K562 (cell line): ENCODE measurements around the gene ANKMY2. TPM values are rescaled to one million over a fixed set of nuclear protein-coding genes. Genes with fewer than 3 reads are reported as not detected.

Source experiments
- ATAC-seq: fragments of 200-7000 bp; cut with Tn5 transposase; 3 replicates; pipeline ENCODE4 v1.9.1; 2020; ENCODE audit warnings: moderate library complexity
- BruUV-seq: library from RNA; stranded (reverse); fragments of 400-500 nt; replicated peaks from 2 replicates; lab custom pipeline; 2021; lab: Mats Ljungman, UMichigan
- CTCF ChIA-PET: fragments of 300-600 bp; formaldehyde crosslinking; extraction: SDS; loops from one replicate; lab custom pipeline; 2021; ENCODE audit warnings: low intra/inter-chr PET ratio; lab: Yijun Ruan, JAX
- POLR2A ChIA-PET: fragments of 300-600, 350-650 bp; sonication (Branson Sonifier 250); formaldehyde crosslinking; extraction: SDS; loops from one replicate; lab custom pipeline; 2021; ENCODE audit warnings: antibody characterized with exemption, inconsistent platforms; lab: Yijun Ruan, JAX
- DNase-seq, 4 experiments: peaks; one replicate each; pipeline versions ENCODE4 v3.0.0 to v3.0.0-alpha.2; 2011 to 2018; ENCODE audit warnings: low spot score in 3 of 4, mixed read lengths in 3 of 4; ENCODE audit errors: extremely low read depth in 1 of 4
- FAIRE-seq: peaks from 2 replicates; lab custom pipeline; 2011; peaks lifted over from hg19 to GRCh38; lab: Jason Lieb, UNC
- H2AFZ ChIP-seq: 2 replicates; pipeline ENCODE4 v1.6.0; 2011; ENCODE audit warnings: low read depth, low read length, control low read depth, inconsistent platforms
- H3K27ac ChIP-seq: fragments of 200-600 bp; 3 replicates; pipeline ENCODE4 v1.8.0; 2011; ENCODE audit warnings: low read depth, mild to moderate bottlenecking, control low read depth, inconsistent platforms, low read length, moderate library complexity, mixed read lengths; ENCODE audit errors: extremely low read depth
- H3K27me3 ChIP-seq, 2 experiments: fragments of 300-600 bp in 1 of 2; 2 replicates in 1 of 2; 3 replicates in 1 of 2; pipeline versions ENCODE4 v1.6.0 to v1.8.0; 2011; ENCODE audit warnings: inconsistent platforms in 2 of 2, low read length in 2 of 2, mild to moderate bottlenecking in 1 of 2, mixed read lengths in 1 of 2, moderate library complexity in 1 of 2; ENCODE audit not compliant: control insufficient read depth in 2 of 2, insufficient read depth in 2 of 2
- H3K36me3 ChIP-seq: fragments of 300-600 bp; 3 replicates; pipeline ENCODE4 v1.8.0; 2011; ENCODE audit warnings: mild to moderate bottlenecking, low read length, inconsistent platforms; ENCODE audit not compliant: control insufficient read depth, insufficient read depth
- H3K4me1 ChIP-seq, 2 experiments: fragments of 200-600 bp in 1 of 2; replicated peaks in 1 of 2; 2 replicates in 1 of 2; 3 replicates in 1 of 2; pipeline versions ENCODE4 v1.5.1 to v1.8.0; 2011; ENCODE audit warnings: inconsistent platforms in 2 of 2, low read length in 2 of 2, mild to moderate bottlenecking in 1 of 2, mixed read lengths in 1 of 2, moderate library complexity in 1 of 2; ENCODE audit not compliant: control insufficient read depth in 2 of 2, insufficient read depth in 2 of 2
- H3K4me2 ChIP-seq: 2 replicates; pipeline ENCODE4 v1.6.1; 2011; ENCODE audit warnings: low read length, control low read depth, inconsistent platforms, mixed read lengths; ENCODE audit not compliant: insufficient read depth
- H3K4me3 ChIP-seq: fragments of 200-600 bp; sonication (generic), shearing (Covaris generic); 2 replicates; pipeline ENCODE4 v1.5.1; 2016; ENCODE audit warnings: control low read depth, inconsistent platforms
- H3K79me2 ChIP-seq: fragments of 200-600 bp; 3 replicates; pipeline ENCODE4 v1.8.0; 2011; ENCODE audit warnings: low read length, inconsistent platforms; ENCODE audit not compliant: control insufficient read depth, insufficient read depth
- H3K9ac ChIP-seq, 2 experiments: 2 replicates each; pipeline versions ENCODE4 v1.6.0 to v1.6.1; 2011; ENCODE audit warnings: low read depth in 2 of 2, low read length in 2 of 2, control low read depth in 1 of 2, inconsistent platforms in 1 of 2, mild to moderate bottlenecking in 1 of 2, mixed read lengths in 1 of 2; ENCODE audit not compliant: insufficient read depth in 1 of 2
- H3K9me1 ChIP-seq: one replicate; pipeline ENCODE4 v1.6.0; 2011; ENCODE audit warnings: inconsistent platforms, mild to moderate bottlenecking, low read length, moderate library complexity; ENCODE audit not compliant: control insufficient read depth, insufficient read depth
- H3K9me3 ChIP-seq: replicated peaks from 2 replicates; pipeline ENCODE4 v1.5.1; 2011; ENCODE audit warnings: low read depth, low read length, inconsistent platforms; ENCODE audit not compliant: control insufficient read depth, insufficient read depth
- H4K20me1 ChIP-seq: replicated peaks from 2 replicates; pipeline ENCODE4 v1.6.1; 2011; ENCODE audit warnings: low read length, inconsistent platforms, mixed read lengths; ENCODE audit not compliant: control insufficient read depth, insufficient read depth
- C11orf30 ChIP-seq: fragments of 450-650 bp; IDR thresholded peaks from 2 replicates; pipeline ENCODE4 v1.6.1; 2016; ENCODE audit warnings: low read depth, mild to moderate bottlenecking
- ELF4 ChIP-seq: fragments of 450-650 bp; formaldehyde crosslinking; IDR thresholded peaks from 2 replicates; pipeline ENCODE4 v1.4.0; 2022; ENCODE audit warnings: missing genetic modification characterization
- MBD2 ChIP-seq: sonication (generic); IDR thresholded peaks from 2 replicates; pipeline ENCODE4 v1.6.1; 2016; ENCODE audit warnings: low read depth, borderline replicate concordance
- POLR3A ChIP-seq: IDR thresholded peaks from 2 replicates; pipeline ENCODE4 v1.6.1; 2011; ENCODE audit warnings: borderline replicate concordance, mild to moderate bottlenecking, moderate library complexity; ENCODE audit not compliant: insufficient read length, insufficient read depth; ENCODE audit errors: extremely low read depth
- RHOXF2B ChIP-seq: fragments of 250-450 bp; sonication (Bioruptor Pico); conservative IDR thresholded peaks from 2 replicates; pipeline ENCODE4 v1.5.1; 2021
- SRF ChIP-seq, 2 experiments: fragments of 250-450, 450-650 bp in 1 of 2; sonication (Bioruptor Pico) in 1 of 2; sonication (generic) in 1 of 2; formaldehyde crosslinking; IDR thresholded peaks; 2 replicates each; pipeline versions ENCODE4 v1.5.0 to v1.5.1; 2020 to 2022; ENCODE audit warnings: mild to moderate bottlenecking in 1 of 2, missing genetic modification reagents in 1 of 2
- SRSF3 ChIP-seq: fragments of 200-400 bp; formaldehyde crosslinking; IDR thresholded peaks from 2 replicates; pipeline ENCODE4 v1.6.1; 2016; ENCODE audit warnings: mild to moderate bottlenecking, low read length, moderate library complexity; ENCODE audit not compliant: insufficient read depth
- TEAD4 ChIP-seq, 2 experiments: sonication (generic) in 1 of 2; formaldehyde crosslinking in 1 of 2; IDR thresholded peaks; 2 replicates each; pipeline versions ENCODE4 v1.6.1 to v1.8.0; 2012 to 2022; ENCODE audit warnings: borderline replicate concordance in 1 of 2, inconsistent platforms in 1 of 2, low read length in 1 of 2, mild to moderate bottlenecking in 1 of 2, missing genetic modification reagents in 1 of 2
- THRA ChIP-seq: fragments of 450-650 bp; IDR thresholded peaks from 2 replicates; pipeline ENCODE4 v1.6.1; 2017; ENCODE audit warnings: mild to moderate bottlenecking, moderate library complexity
- ZBTB49 ChIP-seq: sonication (generic); formaldehyde crosslinking; IDR thresholded peaks from 2 replicates; pipeline ENCODE4 v1.8.0; 2022; ENCODE audit warnings: missing genetic modification reagents, mild to moderate bottlenecking, borderline replicate concordance
- ZNF551 ChIP-seq: fragments of 250-450 bp; sonication (Bioruptor Pico); IDR thresholded peaks from 2 replicates; pipeline ENCODE4 v1.5.0; 2021; ENCODE audit warnings: mild to moderate bottlenecking, moderate library complexity
- ZNF699 ChIP-seq: fragments of 250-450 bp; sonication (Bioruptor Pico); IDR thresholded peaks from 2 replicates; pipeline ENCODE4 v1.8.0; 2021; ENCODE audit warnings: mild to moderate bottlenecking, moderate library complexity; ENCODE audit not compliant: insufficient replicate concordance
- ZSCAN32 ChIP-seq: fragments of 450-650 bp; formaldehyde crosslinking; IDR thresholded peaks from 2 replicates; pipeline ENCODE4 v1.4.0; 2020; ENCODE audit warnings: mild to moderate bottlenecking, moderate library complexity
- in situ Hi-C: fragments of 300-500 bp; cut with MboI; formaldehyde crosslinking; loops from 4 replicates; pipeline ENCODE4 v1.15.0; 2018; ENCODE audit warnings: inconsistent platforms, mixed read lengths
- intact Hi-C: fragments of 100-400 bp; cut with micrococcal nuclease; formaldehyde crosslinking; loops from 2 replicates; pipeline ENCODE4 v1.14.2; 2022
- polyA plus RNA-seq, 8 experiments: library from polyadenylated mRNA; depleted of rRNA in 4 of 8; stranded (reverse) in 5 of 8; unstranded in 3 of 8; fragments of >200 nt; fragmentation: Nextera tagmentation in 2 of 8; fragmentation: Illumina TruSeq in 1 of 8; extraction: Ambion mirVana in 2 of 8; extraction: Trizol in 1 of 8; gene quantifications; 2 replicates each; pipeline versions ENCODE4 v1.2.1 to v1.2.3, GENCODE V29; 2011 to 2014; ENCODE audit warnings: inconsistent platforms in 1 of 8, missing spikeins in 1 of 8
- total RNA-seq, 7 experiments: library from RNA; depleted of rRNA in 6 of 7; stranded (reverse); fragments of >200 nt in 6 of 7; fragmentation: Illumina TruSeq in 2 of 7; extraction: Trizol in 2 of 7; gene quantifications; 2 replicates each; pipeline versions ENCODE4 v1.2.1 to v1.2.3, GENCODE V29; 2011 to 2021; ENCODE audit warnings: low replicate concordance in 1 of 7
- TF ChIP-seq, protein P1 (sequence below): fragments of 450-650 bp; IDR thresholded peaks from 2 replicates; pipeline ENCODE4 v1.7.1; 2018; ENCODE audit warnings: mild to moderate bottlenecking, low read depth; ENCODE audit not compliant: partially characterized antibody

ANKMY2 gene
- total and polyA plus RNA-seq, 9 of the 15 experiments (the other 6 are each of a cell fraction or from before 2014, with no cell fraction given): 38.9 to 71.5 (median 48.8) TPM

GRCh38 chr7:16594061-16594460 lies 51.5 kb downstream of the ANKMY2 start:
- ChIA-PET CTCF (no interaction called here), POLR2A (interaction anchor here (0.7 kb wide), 1 partner anchor 10 kb away, joined by 3 read pairs; no protein-coding TSS in a partner anchor)
- no peak overlapping the region for H3K4me2 ChIP-seq
- no peak for DNase-seq
- H3K4me3 ChIP-seq: no peak overlapping the region
- TF ChIP-seq ELF4 (CRISPR knock-in tag) (no peak), C11orf30 (no peak), ZSCAN32 (no peak), THRA (no peak), TEAD4 (IDR thresholded peaks at IDR 0.05; ENCODE audit: low read length) (no peak), TEAD4 (CRISPR knock-in tag; IDR thresholded peaks at IDR 0.05; ENCODE audit: borderline replicate concordance) (no peak), ZNF699 (CRISPR knock-in tag) (no peak), MBD2 (no peak), ZBTB49 (CRISPR knock-in tag) (no peak), SRSF3 (no peak), ZNF551 (CRISPR knock-in tag) (no peak), POLR3A (no peak), SRF (CRISPR knock-in tag; IDR thresholded peaks at IDR 0.05) (no peak), RHOXF2B (CRISPR knock-in tag) (no peak)
- TF ChIP-seq, protein P1, sequence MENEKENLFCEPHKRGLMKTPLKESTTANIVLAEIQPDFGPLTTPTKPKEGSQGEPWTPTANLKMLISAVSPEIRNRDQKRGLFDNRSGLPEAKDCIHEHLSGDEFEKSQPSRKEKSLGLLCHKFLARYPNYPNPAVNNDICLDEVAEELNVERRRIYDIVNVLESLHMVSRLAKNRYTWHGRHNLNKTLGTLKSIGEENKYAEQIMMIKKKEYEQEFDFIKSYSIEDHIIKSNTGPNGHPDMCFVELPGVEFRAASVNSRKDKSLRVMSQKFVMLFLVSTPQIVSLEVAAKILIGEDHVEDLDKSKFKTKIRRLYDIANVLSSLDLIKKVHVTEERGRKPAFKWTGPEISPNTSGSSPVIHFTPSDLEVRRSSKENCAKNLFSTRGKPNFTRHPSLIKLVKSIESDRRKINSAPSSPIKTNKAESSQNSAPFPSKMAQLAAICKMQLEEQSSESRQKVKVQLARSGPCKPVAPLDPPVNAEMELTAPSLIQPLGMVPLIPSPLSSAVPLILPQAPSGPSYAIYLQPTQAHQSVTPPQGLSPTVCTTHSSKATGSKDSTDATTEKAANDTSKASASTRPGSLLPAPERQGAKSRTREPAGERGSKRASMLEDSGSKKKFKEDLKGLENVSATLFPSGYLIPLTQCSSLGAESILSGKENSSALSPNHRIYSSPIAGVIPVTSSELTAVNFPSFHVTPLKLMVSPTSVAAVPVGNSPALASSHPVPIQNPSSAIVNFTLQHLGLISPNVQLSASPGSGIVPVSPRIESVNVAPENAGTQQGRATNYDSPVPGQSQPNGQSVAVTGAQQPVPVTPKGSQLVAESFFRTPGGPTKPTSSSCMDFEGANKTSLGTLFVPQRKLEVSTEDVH: no peak
- H3K79me2 ChIP-seq: no peaks in the 10 kb centered on the region
- no peaks in the 10 kb centered on the region for H3K9me1 ChIP-seq
- no peak for ATAC-seq
- H3K9ac ChIP-seq: no peak overlapping the region
- peaks cover 12% of the 10 kb centered on the region; the same call in 2 of the 3 replicates for H3K36me3 ChIP-seq
- H3K4me1 ChIP-seq: peaks cover 0 to 9% of the 10 kb centered on the region in 2 experiments; a peak in 2 of 5 replicates
- no peaks in the 10 kb centered on the region for H4K20me1 ChIP-seq
- H3K27me3 ChIP-seq: no peaks in the 10 kb centered on the region
- no peaks in the 10 kb centered on the region for H3K9me3 ChIP-seq
- H2AFZ ChIP-seq: no peak overlapping the region
- no TSS peak for BruUV-seq
- no peak overlapping the region for H3K27ac ChIP-seq
- FAIRE-seq: no peak
- intact Hi-C loops (no loop called here), in situ Hi-C loops (no loop called here)
